Activated T-helper 2 cell treated with anti-CD3 and anti-CD28 coated beads, Interferon-gamma antibody, Interleukin-2, Interleukin-4, amounts not matched to agents 10 μg/mL and 5 μg/mL and 100 μg/mL, durations not matched to agents 14 hours and 24 hours and 36 hours (primary cell): Measurements from ENCODE around the gene ARMC12. TPM values are rescaled to one million over a fixed set of nuclear protein-coding genes. Genes with fewer than 3 reads are reported as not detected.
"Not testable (repeated sequence)": the region's sequence is repeated elsewhere in the genome, so short reads cannot be mapped to it uniquely, and the experiment has no call there.

ENCODE experiments used
- DNase-seq: peaks from one replicate; pipeline ENCODE4 v3.0.0; 2021; ENCODE audit warnings: low spot score
- H3K27ac Mint-ChIP-seq: one replicate; pipeline ENCODE4 v1.8.0; 2021; ENCODE audit warnings: mixed read lengths
- H3K27me3 Mint-ChIP-seq: one replicate; pipeline ENCODE4 v1.8.0; 2021; ENCODE audit warnings: low read depth, mixed read lengths
- H3K36me3 Mint-ChIP-seq: one replicate; pipeline ENCODE4 v1.8.0; 2021; ENCODE audit warnings: low read depth, mixed read lengths
- H3K4me1 Mint-ChIP-seq: one replicate; pipeline ENCODE4 v1.8.0; 2021; ENCODE audit warnings: low read depth, mixed read lengths
- H3K4me3 Mint-ChIP-seq: one replicate; pipeline ENCODE4 v1.8.0; 2021; ENCODE audit warnings: low read depth, mild to moderate bottlenecking, moderate library complexity, mixed read lengths
- H3K9me3 Mint-ChIP-seq: one replicate; pipeline ENCODE4 v1.8.0; 2021; ENCODE audit warnings: mixed read lengths
- intact Hi-C: fragments of 100-400 bp; cut with micrococcal nuclease; formaldehyde crosslinking; loops from one replicate; pipeline ENCODE4 v1.15.1; 2023
- total RNA-seq: library from RNA; stranded (reverse); gene quantifications from 2 replicates; pipeline ENCODE4 v1.2.3, GENCODE V29; 2022

The ARMC12 gene
- total RNA-seq, 1 donor from 2014 or later = 0.89 TPM

DNA sequence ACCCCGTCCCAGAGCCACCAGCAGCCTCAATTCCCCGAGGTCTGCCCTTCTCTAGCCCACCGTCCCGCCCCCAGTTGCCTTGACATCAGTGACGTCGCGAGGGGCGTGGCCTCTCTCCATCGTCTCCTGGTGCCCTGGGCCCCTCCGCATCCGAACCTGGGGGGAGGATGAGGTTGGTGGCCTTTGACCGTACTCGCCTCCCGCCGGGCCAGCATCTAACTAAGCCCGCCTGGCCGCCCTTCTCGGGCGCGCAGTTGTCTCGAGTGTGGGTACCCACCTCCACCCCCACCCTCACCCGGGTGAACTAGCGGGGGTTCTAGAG is 5.5 kb upstream of the ARMC12 start:
- intact Hi-C loops = loop anchor here (5.0 kb wide), 1 partner anchor 429 kb away; no protein-coding TSS in a partner anchor
- no peaks in the 10 kb centered on the region for H3K36me3 Mint-ChIP-seq
- peak overlapping the region; percentile 86 for H3K27ac Mint-ChIP-seq
- H3K27me3 Mint-ChIP-seq = no peaks in the 10 kb centered on the region
- peak overlapping the region; percentile 82 for H3K4me3 Mint-ChIP-seq
- peak; percentile 91 for DNase-seq
- peaks cover 61% of the 10 kb centered on the region for H3K4me1 Mint-ChIP-seq
- H3K9me3 Mint-ChIP-seq = no peaks in the 10 kb centered on the region

DNA sequence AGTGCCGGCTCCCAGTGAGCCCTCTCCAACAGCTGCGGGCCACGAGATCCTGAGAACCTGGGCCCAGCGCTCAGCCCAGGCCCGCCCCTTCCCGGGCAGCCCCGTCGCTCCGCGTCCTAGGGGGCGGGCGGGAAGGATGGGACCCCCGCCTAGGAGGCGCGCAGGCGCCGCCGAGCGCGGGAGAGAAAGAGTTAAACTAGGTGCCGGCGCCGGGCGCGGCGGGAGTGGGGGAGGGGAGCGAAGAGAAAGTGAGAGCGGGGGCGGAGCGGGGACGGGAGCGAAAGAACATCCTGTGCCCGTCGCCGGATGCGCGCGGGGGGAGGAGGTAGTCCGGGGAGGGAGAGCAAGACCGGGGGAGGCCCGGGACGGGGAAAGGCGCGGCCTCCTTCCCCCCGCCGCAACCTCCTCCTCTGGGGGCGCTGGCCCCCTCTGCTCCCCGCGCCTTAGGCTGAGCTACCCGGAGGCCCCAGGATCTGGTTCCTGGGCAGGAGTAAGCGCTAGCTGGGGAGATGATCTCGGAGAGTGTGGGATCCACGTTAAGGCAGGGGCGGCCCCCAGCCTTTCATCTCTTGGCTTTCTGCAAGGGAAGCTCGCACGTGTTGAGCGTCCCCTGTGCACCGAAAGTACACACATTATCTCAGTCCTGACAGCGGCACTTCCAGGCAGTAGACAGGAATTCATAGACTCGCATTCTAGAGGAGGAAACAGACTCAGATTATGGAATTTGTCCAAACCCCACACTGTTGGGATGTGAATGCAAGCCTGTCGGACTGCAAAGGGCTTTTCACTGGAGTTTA is 4.9 kb upstream of the ARMC12 start:
- H3K36me3 Mint-ChIP-seq = no peaks in the 10 kb centered on the region
- no peaks in the 10 kb centered on the region for H3K27me3 Mint-ChIP-seq
- intact Hi-C loops = loop anchor here (1.0 to 5.0 kb wide), 3 partner anchors 13 to 430 kb away; no protein-coding TSS in a partner anchor
- peak overlapping the region; percentile 82 for H3K4me3 Mint-ChIP-seq
- peaks cover 55% of the 10 kb centered on the region for H3K4me1 Mint-ChIP-seq
- H3K27ac Mint-ChIP-seq = peak overlapping the region; percentile 86
- no peaks in the 10 kb centered on the region for H3K9me3 Mint-ChIP-seq
- DNase-seq = peak; percentile 94

DNA sequence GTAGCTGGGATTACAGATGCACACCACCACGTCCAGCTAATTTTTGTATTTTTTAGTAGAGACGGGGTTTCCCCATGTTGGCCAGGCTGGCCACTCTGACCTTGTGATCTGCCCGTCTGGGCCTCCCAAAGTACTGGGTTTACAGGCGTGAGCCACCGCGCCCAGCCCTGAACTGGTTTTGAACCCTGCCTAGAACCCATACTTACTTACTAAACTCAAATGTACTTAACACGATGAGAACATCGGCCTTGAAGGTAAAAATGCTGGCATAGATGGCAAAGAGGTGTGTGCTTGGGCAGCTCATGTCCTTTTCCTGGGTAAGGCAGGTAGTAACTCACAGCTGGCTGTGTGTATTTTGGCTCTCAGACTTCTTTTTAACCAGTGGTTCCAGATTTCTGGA is 3.2 kb upstream of the ARMC12 start:
- Mint-ChIP-seq H3K27ac (no peak overlapping the region), H3K9me3 (no peaks in the 10 kb centered on the region), H3K4me3 (no peak overlapping the region), H3K36me3 (no peaks in the 10 kb centered on the region), H3K27me3 (no peaks in the 10 kb centered on the region), H3K4me1 (peaks cover 51% of the 10 kb centered on the region)
- no peak for DNase-seq
- intact Hi-C loops = loop anchor here (2.0 to 5.0 kb wide), 2 partner anchors 69 to 431 kb away; no protein-coding TSS in a partner anchor

DNA sequence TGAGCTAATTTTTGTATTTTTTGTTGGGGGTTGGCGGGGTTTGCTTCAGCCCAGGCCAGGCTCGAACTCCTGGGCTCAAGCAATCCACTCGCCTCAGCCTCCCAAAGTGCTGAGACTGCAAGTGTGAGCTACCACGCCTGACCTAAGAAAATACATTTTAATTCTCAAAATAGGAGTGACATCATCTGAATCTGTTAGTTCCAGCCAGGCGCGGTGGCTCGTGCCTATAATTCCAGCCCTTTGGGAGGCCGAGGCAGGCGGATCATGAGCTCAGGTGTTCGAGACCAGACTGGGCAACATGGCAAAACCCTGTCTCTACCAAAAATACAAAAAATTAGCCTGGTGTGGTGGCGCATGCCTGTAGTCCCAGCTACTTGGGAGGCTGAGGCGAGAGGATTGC is 2.5 kb upstream of the ARMC12 start:
- intact Hi-C loops = loop anchor here (5.0 kb wide), 1 partner anchor 432 kb away; no protein-coding TSS in a partner anchor
- not testable (repeated sequence) for H3K9me3 Mint-ChIP-seq, H3K4me3 Mint-ChIP-seq, DNase-seq, H3K27me3 Mint-ChIP-seq, H3K27ac Mint-ChIP-seq, H3K36me3 Mint-ChIP-seq
- peaks cover 45% of the 10 kb centered on the region for H3K4me1 Mint-ChIP-seq

DNA sequence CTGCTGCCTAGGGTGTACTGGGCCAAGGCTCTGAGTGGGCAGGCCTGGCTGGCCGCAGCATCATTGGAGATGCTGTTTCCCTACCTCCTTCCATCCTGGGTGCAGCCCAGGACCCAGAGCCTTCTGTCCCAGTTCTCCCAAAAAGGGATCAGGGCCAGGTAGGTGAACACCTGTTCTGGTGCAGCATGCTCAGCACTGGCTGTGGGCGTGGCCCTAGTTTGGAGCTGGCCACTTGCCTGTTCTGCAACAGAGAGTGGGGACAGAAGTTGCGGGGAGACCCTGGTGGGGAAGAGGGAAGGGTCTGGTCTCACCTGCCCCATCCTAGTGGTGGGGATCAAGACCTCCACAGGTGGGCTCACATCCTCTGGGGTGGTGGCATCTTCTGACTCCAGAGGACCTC is 1.4 kb upstream of the ARMC12 start:
- no peak for DNase-seq
- Mint-ChIP-seq H3K36me3 (no peaks in the 10 kb centered on the region), H3K27me3 (no peaks in the 10 kb centered on the region), H3K27ac (no peak overlapping the region), H3K9me3 (no peaks in the 10 kb centered on the region), H3K4me1 (peaks cover 37% of the 10 kb centered on the region), H3K4me3 (no peak overlapping the region)
- intact Hi-C loops = loop anchor here (5.0 kb wide), 2 partner anchors 133 to 168 kb away; no protein-coding TSS in a partner anchor

DNA sequence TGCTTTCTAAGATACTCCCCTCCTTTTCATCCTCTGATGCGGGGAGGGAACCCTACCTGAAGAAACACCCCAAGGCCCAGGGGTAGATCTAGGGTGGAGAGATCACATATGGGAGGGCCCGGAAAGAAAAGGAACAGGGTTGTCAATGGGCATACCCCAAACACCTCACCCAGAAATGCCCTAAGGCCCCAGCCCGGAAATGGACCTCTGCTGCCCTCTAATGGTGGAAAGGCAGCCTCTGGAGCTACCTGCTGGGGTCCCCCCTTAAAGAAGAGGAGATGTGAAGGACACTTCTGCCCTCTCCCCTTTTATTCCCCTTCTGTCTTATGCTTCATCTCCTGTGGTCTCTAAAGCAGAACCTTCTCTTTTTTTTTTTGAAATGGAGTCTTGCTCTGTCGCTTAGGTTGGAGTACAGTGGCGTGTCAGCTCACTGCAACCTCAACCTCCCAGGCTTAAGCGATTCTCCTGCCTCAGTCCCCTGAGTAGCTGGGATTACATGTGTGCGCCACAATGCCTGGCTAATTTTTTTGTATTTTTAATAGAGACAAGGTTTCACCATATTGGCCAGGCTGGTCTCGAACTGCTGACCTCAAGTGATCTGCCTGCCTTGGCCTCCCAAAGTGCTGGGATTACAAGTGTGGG is 458 bp upstream of the ARMC12 start:
- peak; percentile 74 for DNase-seq
- Mint-ChIP-seq H3K4me3 (no peak overlapping the region), H3K27ac (no peak overlapping the region), H3K9me3 (no peaks in the 10 kb centered on the region), H3K27me3 (no peaks in the 10 kb centered on the region), H3K36me3 (no peaks in the 10 kb centered on the region), H3K4me1 (peaks cover 31% of the 10 kb centered on the region)
- intact Hi-C loops = loop anchor here (2.0 to 5.0 kb wide), 3 partner anchors 48 to 169 kb away; partner anchors contain the start of gene FKBP5

DNA sequence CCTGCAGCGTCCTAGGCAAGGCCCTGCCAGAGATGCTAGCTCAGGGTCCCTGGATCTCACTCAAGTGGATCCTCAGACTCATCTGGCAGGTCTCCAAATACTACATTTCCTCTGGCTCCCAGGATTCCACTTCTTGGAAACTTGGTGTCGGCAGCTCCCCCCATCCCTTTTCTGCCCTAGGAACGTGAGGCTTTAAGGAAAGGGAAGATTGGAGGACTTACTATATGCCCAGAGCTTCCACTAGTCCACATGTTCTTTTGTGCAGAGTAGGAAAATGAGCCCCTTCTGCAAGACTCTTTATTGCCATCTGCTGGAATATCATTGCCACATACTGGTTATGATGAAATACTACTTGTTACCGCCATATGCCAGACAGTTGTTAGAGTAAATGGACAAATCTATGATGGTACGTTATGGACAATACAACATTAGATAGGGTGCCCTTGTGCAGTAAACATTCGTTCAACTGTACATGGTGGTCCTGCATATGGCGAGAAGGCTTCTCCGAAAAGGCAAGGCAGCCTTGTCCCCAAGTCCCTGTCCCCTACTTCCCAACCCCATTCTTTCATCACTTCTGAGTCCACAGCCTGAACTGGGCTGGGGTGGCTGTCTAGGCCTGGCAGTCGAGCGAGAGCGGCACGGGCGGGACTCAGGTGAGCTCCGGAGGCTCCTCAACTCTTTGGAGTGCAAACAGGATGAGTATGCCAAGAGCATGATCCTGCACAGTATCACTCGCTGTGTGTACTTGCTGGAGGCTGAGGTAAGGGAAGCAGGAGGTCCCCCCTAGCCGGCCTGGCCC is 780 bp downstream of the ARMC12 start:
- Mint-ChIP-seq H3K27ac (peak overlapping the region; percentile 44), H3K4me1 (peaks cover 26% of the 10 kb centered on the region), H3K9me3 (no peaks in the 10 kb centered on the region), H3K36me3 (no peaks in the 10 kb centered on the region), H3K27me3 (no peaks in the 10 kb centered on the region), H3K4me3 (no peak overlapping the region)
- intact Hi-C loops = loop anchor here (1.0 to 5.0 kb wide), 5 partner anchors 49 to 215 kb away; partner anchors contain the start of gene FKBP5
- DNase-seq = no peak

DNA sequence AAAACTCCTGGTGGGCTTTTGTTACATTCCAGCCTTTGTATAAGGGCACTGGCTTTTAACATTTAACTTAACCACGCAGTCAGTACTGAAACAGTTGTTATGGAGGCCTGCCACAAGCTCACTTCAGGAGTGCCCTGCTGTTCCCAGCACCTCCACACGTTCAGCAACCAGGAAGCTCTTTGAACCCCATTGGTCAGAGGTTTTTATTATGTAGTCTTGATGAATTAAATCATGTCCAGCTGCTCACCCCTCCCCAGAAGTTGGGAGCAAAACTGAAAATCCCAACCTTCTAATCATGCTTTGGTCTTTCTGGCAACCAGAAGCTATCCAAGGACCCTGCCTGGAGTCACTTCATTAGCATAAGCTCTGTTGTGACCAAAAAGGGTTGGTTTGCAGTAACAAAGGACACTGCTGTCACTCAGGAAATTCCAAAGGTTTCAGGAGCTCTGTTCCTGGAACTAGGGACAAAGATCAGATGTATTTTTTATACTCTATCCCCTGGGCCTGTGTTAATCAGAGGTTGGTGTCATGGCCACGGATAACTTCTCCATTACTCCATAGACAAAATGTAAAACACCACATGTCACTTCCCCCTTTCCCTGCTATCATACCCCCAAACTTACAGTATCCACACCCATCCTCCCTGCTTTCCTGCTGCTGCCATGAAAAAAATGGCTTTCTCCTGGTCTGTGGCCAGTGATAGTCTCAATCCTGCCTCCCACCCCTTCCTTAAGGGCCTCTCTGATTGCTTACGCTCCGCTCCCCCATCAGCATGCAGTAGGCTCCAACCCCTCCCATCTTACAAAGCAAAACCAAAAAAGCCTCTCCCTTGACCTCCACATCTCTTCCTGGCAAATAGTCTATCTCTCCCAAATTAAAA is 3.1 kb downstream of the ARMC12 start:
- intact Hi-C loops = loop anchor here (5.0 kb wide), 2 partner anchors 138 to 173 kb away; no protein-coding TSS in a partner anchor
- no peak for DNase-seq
- H3K9me3 Mint-ChIP-seq = no peaks in the 10 kb centered on the region
- H3K4me1 Mint-ChIP-seq = peaks cover 16% of the 10 kb centered on the region
- no peak overlapping the region for H3K4me3 Mint-ChIP-seq
- no peak overlapping the region for H3K27ac Mint-ChIP-seq
- no peaks in the 10 kb centered on the region for H3K36me3 Mint-ChIP-seq
- H3K27me3 Mint-ChIP-seq = no peaks in the 10 kb centered on the region

DNA sequence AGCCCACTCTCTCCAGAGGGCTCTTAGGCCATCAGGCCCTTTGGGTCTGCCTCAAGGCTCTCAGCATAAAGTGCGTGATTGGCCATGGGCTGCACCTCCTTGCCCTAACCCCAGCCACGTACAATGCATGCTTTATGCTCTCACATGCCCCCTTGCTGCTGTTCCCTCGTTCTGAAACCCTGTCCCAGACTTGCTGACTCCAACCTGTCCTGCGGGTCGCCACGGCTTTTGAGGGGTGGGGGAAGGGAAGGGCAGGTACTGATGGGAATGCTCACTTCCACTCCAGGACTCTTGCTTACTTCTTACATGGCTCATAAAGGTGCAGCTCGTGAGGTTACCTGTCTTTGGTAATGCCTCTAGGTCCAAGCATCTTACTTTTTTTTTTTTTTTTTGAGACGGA is 6.0 kb downstream of the ARMC12 start:
- no peak for DNase-seq
- Mint-ChIP-seq H3K36me3 (no peaks in the 10 kb centered on the region), H3K4me3 (no peak overlapping the region), H3K27me3 (no peaks in the 10 kb centered on the region), H3K4me1 (no peaks in the 10 kb centered on the region), H3K27ac (no peak overlapping the region), H3K9me3 (peaks cover 13% of the 10 kb centered on the region)
- intact Hi-C loops = no loop called here

DNA sequence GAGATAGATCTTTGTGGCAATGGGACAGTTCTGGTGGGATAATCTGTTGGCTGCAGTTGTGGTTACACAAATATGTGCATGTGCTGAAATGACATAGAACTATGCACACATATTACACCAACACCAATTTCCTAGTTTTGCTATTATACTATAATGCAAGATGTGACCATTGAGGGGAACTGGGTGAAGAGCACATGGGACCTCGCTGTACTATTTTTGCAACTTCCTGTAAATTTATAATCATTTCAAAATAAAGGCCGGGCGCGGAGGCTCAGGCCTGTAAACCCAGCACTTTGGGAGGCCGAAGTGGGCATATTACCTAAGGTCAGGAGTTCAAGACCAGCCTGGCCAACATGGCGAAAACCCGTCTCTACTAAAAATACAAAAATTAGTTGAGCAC is 8.7 kb downstream of the ARMC12 start:
- intact Hi-C loops = no loop called here
- no peak overlapping the region for H3K4me3 Mint-ChIP-seq
- H3K4me1 Mint-ChIP-seq = no peaks in the 10 kb centered on the region
- H3K9me3 Mint-ChIP-seq = peaks cover 15% of the 10 kb centered on the region
- H3K36me3 Mint-ChIP-seq = no peaks in the 10 kb centered on the region
- no peak overlapping the region for H3K27ac Mint-ChIP-seq
- DNase-seq = no peak
- H3K27me3 Mint-ChIP-seq = no peaks in the 10 kb centered on the region

DNA sequence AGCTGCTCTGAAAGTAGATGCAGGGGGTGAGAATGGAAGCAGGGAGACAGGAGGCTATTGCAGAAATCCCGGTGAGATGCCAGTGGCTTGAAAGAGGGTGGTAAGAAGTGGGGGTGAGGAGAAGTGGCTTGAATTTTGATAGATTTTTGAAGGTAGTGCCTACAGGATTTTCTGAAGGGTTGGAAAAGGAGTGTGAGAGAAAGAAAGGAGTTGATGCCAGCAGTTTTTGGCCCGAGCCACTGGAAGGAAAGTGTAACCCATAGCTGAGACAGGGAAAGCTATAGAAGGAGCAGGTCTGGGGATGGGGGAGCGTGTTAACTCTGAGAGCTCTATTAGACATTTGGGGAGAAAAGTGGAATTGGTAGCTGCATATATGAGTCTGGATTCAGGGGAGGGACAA is 9.7 kb downstream of the ARMC12 start:
- no peak overlapping the region for H3K4me3 Mint-ChIP-seq
- H3K4me1 Mint-ChIP-seq = peaks cover 2% of the 10 kb centered on the region
- H3K9me3 Mint-ChIP-seq = peaks cover 15% of the 10 kb centered on the region
- no peaks in the 10 kb centered on the region for H3K36me3 Mint-ChIP-seq
- intact Hi-C loops = no loop called here
- no peaks in the 10 kb centered on the region for H3K27me3 Mint-ChIP-seq
- no peak for DNase-seq
- H3K27ac Mint-ChIP-seq = no peak overlapping the region

DNA sequence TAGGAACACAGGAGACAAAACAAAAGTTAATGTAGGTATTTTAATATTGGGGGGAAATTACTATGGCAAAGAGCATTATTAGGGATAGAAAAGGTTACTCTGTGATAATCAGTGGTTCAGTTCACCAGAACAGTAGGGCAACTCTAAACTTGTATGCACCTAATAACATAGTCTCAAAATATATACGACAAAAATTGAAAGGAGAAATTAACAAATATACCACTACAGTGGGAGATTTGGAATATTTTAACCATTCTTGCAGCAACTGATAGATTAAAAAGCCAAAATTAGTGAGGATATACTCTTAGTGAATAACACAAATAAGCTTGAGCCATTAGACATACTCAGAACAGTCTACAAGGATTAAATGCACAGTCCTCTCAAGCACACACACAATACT is 11.0 kb downstream of the ARMC12 start:
- H3K27me3 Mint-ChIP-seq = no peaks in the 10 kb centered on the region
- H3K27ac Mint-ChIP-seq = no peak overlapping the region
- peaks cover 4% of the 10 kb centered on the region for H3K4me1 Mint-ChIP-seq
- no peak overlapping the region for H3K4me3 Mint-ChIP-seq
- H3K36me3 Mint-ChIP-seq = no peaks in the 10 kb centered on the region
- DNase-seq = no peak
- peaks cover 15% of the 10 kb centered on the region for H3K9me3 Mint-ChIP-seq
- intact Hi-C loops = no loop called here
